ENCODE results near the gene CYP11A1. TPM values are rescaled to one million over a fixed set of nuclear protein-coding genes. Genes with fewer than 3 reads are reported as not detected.

The CYP11A1 gene
- total RNA-seq, 1 experiment from 2014 or later, result 1.7 TPM

GRCh38 chr15:74403588-74403919 lies 36.1 kb upstream of the CYP11A1 start:
- Mint-ChIP-seq H3K4me1 (peaks cover 19 to 40% of the 10 kb centered on the region in 2 experiments), H3K36me3 (ENCODE audit: insufficient read depth in 1 of 3, low read depth in 3 of 3) (no peaks in the 10 kb centered on the region), H3K27ac (peak overlapping the region in 1 of 3 experiments; percentile 25; a peak in 1 of 7 replicates), H3K27me3 (ENCODE audit: low read depth) (no peaks in the 10 kb centered on the region; the same call in 1 of the 2 replicates), H3K9me3 (no peaks in the 10 kb centered on the region), H3K4me3 (no peak overlapping the region)
- Histone ChIP-seq H3K27me3 (ENCODE audit: insufficient read depth, low read length) (no peaks in the 10 kb centered on the region), H3K23ac (ENCODE audit: insufficient read length, low read depth, low read length) (no peak overlapping the region), H3K56ac (ENCODE audit: insufficient read length, low read depth, low read length) (no peak overlapping the region), H2BK120ac (ENCODE audit: low read depth, low read length, poor library complexity, severe bottlenecking) (no peak overlapping the region), H2BK5ac (ENCODE audit: insufficient read length, low read length) (no peak overlapping the region), H3K27ac (ENCODE audit: insufficient read length, low read depth, low read length) (no peak overlapping the region), H3K9me3 (ENCODE audit: control insufficient read depth, low read depth, low read length) (no peaks in the 10 kb centered on the region), H4K5ac (ENCODE audit: insufficient read length, low read depth, low read length) (no peak overlapping the region), H3K14ac (ENCODE audit: insufficient read depth, low read length) (no peak overlapping the region), H4K91ac (ENCODE audit: insufficient read length, low read depth, low read length) (no peak overlapping the region), H2BK20ac (ENCODE audit: low read depth, low read length, poor library complexity, severe bottlenecking) (no peak overlapping the region), H3K9ac (ENCODE audit: extremely low read depth, insufficient read length, low read length) (no peak overlapping the region), H2AK5ac (ENCODE audit: insufficient read length, low read length) (no peak overlapping the region), H2BK12ac (ENCODE audit: insufficient read length, low read depth, low read length) (no peak overlapping the region), H3K23me2 (ENCODE audit: insufficient read length, low read depth, low read length, poor library complexity, severe bottlenecking) (no peaks in the 10 kb centered on the region), H2AFZ (ENCODE audit: low read length) (no peak overlapping the region), H3K4me2 (ENCODE audit: insufficient read depth, insufficient read length, low read length) (no peak overlapping the region), H3K79me2 (ENCODE audit: insufficient read depth, low read length) (no peaks in the 10 kb centered on the region), H3K79me1 (ENCODE audit: insufficient read depth, low read depth, low read length, poor library complexity, severe bottlenecking) (no peaks in the 10 kb centered on the region), H3K4ac (ENCODE audit: low read depth, low read length) (no peak overlapping the region), H3T11ph (ENCODE audit: low read length) (no peak overlapping the region), H3K4me1 (ENCODE audit: insufficient read depth, low read length) (peaks cover 5% of the 10 kb centered on the region; the same call in 1 of the 2 replicates), H4K20me1 (ENCODE audit: control insufficient read depth, insufficient read depth, insufficient read length) (no peaks in the 10 kb centered on the region), H4K8ac (replicated peaks; ENCODE audit: insufficient read length, low read depth, low read length) (no peak overlapping the region), H3K18ac (ENCODE audit: insufficient read length, low read depth, low read length) (no peak overlapping the region), H2BK15ac (ENCODE audit: low read depth, low read length) (no peak overlapping the region)
- WGBS (ENCODE audit: extremely low coverage, insufficient read length, low lambda C conversion rate), result no CpG with 5 or more reads among the region's 10 CpGs
- no peak for DNase-seq
- TF ChIP-seq CTCF (conservative IDR thresholded peaks at IDR 0.05), result no peak
